Omental fat pad (tissue), 4 donors: Measurements from ENCODE around the gene ACOX1. TPM values are rescaled to one million over a fixed set of nuclear protein-coding genes. Genes with fewer than 3 reads are reported as not detected.

Source experiments
- ATAC-seq: fragments of 150-250 bp; one replicate; pipeline ENCODE4 v1.9.1; 2016; ENCODE audit warnings: mild to moderate bottlenecking, moderate library complexity; ENCODE audit not compliant: low FRiP score
- DNase-seq: peaks from one replicate; pipeline ENCODE4 v3.0.0-alpha.2; 2019; ENCODE audit warnings: low spot score
- CTCF ChIP-seq, 3 donors: fragments of 450-650 bp; IDR thresholded peaks; one replicate each; pipeline ENCODE4 v1.5.1; 2016 to 2017; ENCODE audit warnings: antibody characterized with exemption in 3 of 3, mild to moderate bottlenecking in 3 of 3, moderate library complexity in 2 of 3
- total RNA-seq, 4 donors: library from RNA; depleted of rRNA; stranded (reverse); fragments of >200 nt; gene quantifications; one replicate each; pipeline ENCODE4 v1.1.0, GENCODE V29; 2016

The ACOX1 gene
- total RNA-seq, 4 donors from 2014 or later: 63.7 to 176 (median 123) TPM

DNA sequence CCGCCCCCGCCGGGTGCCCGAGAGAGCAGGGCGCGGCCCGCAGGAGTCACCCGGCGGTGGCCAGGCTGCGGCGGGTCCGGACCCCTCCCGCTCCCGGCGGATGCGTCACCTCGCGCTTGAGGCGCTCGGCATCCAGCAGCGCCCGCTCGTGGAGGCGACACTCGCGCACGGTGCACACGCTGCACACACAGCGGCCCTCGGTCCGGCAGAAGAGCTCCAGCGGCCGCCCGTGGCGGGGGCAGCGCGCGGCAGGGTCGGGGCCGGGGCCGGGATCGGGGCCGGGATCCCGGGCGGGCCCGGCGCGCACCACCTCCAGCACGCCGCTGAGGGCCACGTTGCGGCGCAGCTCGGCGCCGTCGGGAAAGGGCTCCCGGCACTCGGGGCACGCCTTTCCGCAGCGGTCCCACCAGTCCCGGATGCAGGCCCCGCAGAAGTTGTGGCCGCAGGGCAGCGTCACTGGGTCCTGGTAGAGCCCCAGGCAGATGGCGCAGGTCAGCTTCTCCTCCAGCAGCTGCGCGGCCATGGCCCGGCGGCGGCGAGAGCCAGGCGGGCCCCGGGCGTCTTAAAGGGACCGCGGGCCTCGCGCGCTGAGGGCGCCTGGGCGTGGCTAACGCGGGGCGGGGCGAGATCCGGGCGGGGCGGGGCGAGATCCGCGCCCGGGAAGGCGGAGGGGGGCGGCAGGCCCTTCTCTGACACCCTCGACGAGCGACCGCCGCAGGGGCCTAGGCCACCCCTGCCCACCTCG, 82.4 kb downstream of the ACOX1 start, which contains the start of gene TRIM65:
Gene TRIM65 (minus strand): TSS at position 537 of the 745 bp plus-strand sequence. CDS start 14 bp downstream, at position 523.
- ATAC-seq: peak; percentile 90
- no peak for TF ChIP-seq CTCF (IDR thresholded peaks at IDR 0.05)

DNA sequence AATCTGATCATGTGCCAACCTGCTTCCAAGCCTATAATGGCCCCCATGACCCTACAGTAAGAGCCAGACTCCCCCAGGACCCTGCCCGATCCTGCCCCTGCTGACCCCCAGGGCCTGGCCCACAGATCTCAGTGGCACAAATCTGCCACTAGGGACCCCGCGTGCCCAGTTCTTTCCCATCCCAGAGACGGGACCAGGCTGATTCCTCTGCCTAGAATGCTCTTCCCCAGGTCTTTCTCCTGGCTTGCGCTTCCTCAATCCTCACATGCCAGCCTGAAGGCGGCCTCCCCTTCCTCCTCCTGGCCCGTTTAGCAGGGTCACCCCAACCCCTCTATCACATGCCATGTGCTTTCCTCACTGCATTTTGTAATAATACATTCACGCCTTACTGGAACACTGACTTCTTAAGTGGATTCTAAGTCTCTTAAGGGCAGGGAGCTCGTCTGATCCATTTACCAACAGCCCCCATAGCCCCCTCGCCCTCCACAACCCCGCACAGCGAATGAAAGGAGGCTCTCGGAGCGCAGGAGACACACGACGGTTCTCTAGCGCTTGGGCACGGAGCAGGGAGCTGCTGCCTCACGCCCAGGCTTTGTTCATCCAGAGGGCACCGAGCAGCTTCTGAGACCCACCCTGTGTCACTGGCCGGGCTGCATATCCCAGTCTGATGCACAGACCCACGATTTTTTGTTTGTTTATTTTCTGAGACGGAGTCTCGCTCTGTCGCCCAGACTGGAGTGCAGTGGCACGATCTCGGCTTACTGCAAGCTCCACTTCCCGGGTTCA, 83.4 kb downstream of the ACOX1 start:
- ATAC-seq (no peak), DNase-seq (no peak)
- TF ChIP-seq CTCF (IDR thresholded peaks at IDR 0.05): no peak

More for the DNA sequence above, 82.4 kb downstream of the ACOX1 start, which contains the start of gene TRIM65:
- DNase-seq: no peak

DNA sequence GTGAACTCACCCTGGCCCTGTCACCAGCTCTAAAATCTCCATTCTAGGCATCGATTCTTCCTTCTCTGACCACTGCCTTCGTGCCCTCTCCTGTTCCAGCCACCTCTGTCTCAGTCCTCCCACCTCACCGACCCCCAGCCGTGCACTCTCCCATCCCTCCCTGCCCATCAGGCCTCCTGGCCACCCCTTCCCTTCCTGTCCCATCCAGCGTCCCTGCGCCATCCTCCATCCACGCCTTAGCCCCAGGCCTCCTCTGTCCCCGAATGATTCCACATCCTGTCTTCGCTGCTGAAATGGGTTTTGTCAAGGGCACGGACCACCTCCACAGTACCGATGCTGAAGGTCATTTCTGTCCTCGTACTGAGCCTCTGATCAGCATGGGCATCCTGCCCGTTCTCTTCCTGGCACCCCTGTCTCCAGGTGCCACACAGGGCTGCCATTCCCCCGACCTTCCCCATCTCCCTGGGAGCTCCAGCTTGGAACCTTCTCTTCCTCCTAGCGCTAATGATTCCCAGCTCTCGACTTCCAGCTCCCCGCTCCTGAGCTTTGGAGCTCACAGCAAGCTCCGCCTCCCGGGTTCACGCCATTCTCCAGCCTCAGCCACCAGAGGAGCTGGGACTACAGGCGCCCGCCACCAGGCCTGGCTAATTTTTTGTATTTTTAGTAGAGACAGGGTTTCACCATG, 84.8 kb downstream of the ACOX1 start:
- no peak for DNase-seq
- no peak for ATAC-seq

GRCh38 chr17:75893305-75894048, 85.5 kb downstream of the ACOX1 start:
- no peak for ATAC-seq

More for the DNA sequence above, 84.8 kb downstream of the ACOX1 start:
- TF ChIP-seq CTCF (IDR thresholded peaks at IDR 0.05): no peak

DNA sequence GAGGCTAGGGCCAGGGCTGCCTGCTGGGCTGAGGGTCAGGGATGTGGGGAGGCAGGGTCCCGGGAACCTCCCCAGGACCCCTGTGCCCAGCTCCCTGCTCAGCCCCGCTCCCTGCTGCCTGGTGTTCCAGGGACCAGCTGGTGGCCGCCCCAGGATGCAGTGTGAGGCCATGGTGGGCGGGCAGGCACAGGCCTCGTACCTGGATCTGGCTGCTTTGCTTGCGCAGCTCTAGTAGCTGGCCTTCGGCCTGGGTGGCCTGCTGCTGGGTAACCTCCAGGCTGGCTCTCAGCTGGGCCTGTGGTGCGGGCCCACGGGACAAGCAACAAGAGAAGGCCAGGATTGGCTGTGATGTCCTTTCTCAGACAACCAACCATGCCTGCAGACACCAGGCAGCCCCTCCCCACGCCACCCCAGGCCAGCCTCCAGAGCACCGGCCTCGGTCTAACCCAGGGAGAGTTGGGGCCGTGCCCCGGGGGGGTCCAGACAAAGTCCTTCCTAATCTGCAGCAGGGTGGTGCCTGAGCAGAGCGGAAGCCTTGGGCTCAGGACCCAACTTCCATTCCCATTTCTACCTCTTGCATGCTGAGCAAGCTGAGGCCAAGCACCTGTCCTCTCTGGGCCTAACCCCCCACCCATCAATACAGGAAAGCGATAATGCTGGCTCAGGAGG, 86.3 kb downstream of the ACOX1 start:
- ATAC-seq (no peak), DNase-seq (no peak)
- TF ChIP-seq CTCF (IDR thresholded peaks at IDR 0.05): no peak

More at GRCh38 chr17:75893305-75894048, 85.5 kb downstream of the ACOX1 start:
- no peak for TF ChIP-seq CTCF (IDR thresholded peaks at IDR 0.05)
- no peak for DNase-seq
